ENCODE results near the gene FBXW11.

DNA sequence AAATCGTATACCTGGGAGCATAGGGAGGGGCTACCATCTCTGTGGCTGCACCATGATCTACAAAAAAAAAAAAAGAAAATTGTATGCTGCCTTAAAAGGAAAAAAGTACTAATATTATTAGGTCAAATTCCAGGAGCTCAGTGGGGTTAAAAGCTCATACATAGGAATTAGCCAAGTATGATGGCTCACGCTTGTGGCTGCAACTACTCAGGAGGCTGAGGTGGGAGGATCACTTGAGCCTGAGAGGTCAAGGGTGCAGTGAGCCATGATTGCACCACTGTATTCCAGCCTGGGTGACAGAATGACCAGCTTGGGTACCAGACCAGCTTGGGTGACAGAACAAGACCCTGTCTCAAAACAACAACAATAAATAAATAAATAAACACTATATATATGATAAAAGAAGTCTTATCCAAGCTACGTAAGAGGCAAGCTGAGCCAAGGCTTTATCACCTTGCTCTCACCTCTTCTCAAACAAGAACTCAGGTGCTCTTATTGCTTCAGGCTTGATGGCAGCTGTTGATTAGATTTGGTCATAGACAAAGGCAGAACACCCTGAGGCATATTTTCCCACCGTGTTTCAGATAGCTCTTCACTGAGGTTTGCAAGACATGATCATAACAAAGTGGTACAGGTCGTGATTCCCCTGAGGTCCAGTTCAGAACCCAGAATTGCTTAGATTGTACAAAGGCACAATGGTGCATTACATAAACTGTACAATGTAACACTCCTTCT, 3.3 kb upstream of the FBXW11 start:
- TF ChIP-seq CTCF (IDR thresholded peaks at IDR 0.05; ENCODE audit: low read depth, low read length) = no peak
- no peak for TF ChIP-seq EZH2phosphoT487 (IDR thresholded peaks at IDR 0.05; ENCODE audit: low read depth)

All from OCI-LY3 (cell line).